HepG2 (cell line): ENCODE data around the gene BCAS3. TPM values are rescaled to one million over a fixed set of nuclear protein-coding genes. Genes with fewer than 3 reads are reported as not detected.
A peak's percentile ranks its signal among the peaks of the same experiment; 100 is the strongest.

Experiments used
- ARID2 ChIP-seq: sonication (generic); formaldehyde crosslinking; IDR thresholded peaks from 2 replicates; pipeline ENCODE4 v1.8.1; 2022; ENCODE audit warnings: mild to moderate bottlenecking, missing genetic modification reagents, borderline replicate concordance
- E2F1 ChIP-seq: sonication (generic); formaldehyde crosslinking; IDR thresholded peaks from 2 replicates; pipeline ENCODE4 v1.5.0; 2020; ENCODE audit warnings: missing genetic modification reagents
- EP300 ChIP-seq, 3 experiments: sonication (generic) in 1 of 3; formaldehyde crosslinking in 1 of 3; IDR thresholded peaks; 2 replicates each; pipeline versions ENCODE4 v1.5.1 to v1.6.1; 2011 to 2020; ENCODE audit warnings: low read depth in 2 of 3, low read length in 2 of 3, borderline replicate concordance in 1 of 3, improper control_type of control experiment in 1 of 3, mild to moderate bottlenecking in 1 of 3, missing genetic modification reagents in 1 of 3, moderate library complexity in 1 of 3
- ETV5 ChIP-seq: IDR thresholded peaks from 2 replicates; pipeline ENCODE4 v1.6.1; 2018; ENCODE audit warnings: missing biosample characterization, missing genetic modification reagents, inconsistent platforms, borderline replicate concordance
- GLMP ChIP-seq: sonication (generic); formaldehyde crosslinking; IDR thresholded peaks from 2 replicates; pipeline ENCODE4 v1.9.0; 2021; ENCODE audit warnings: missing genetic modification reagents, mild to moderate bottlenecking, borderline replicate concordance
- GMEB2 ChIP-seq: IDR thresholded peaks from 2 replicates; pipeline ENCODE4 v1.6.1; 2016; ENCODE audit warnings: missing biosample characterization, missing genetic modification reagents, low read depth
- MIER2 ChIP-seq: IDR thresholded peaks from 2 replicates; pipeline ENCODE4 v1.6.1; 2016; ENCODE audit warnings: missing biosample characterization, missing genetic modification reagents
- NR3C1 ChIP-seq: sonication (generic); formaldehyde crosslinking; IDR thresholded peaks from 2 replicates; pipeline ENCODE4 v1.4.0; 2020; ENCODE audit warnings: missing genetic modification reagents
- PPARG ChIP-seq: conservative IDR thresholded peaks from 2 replicates; pipeline ENCODE4 v1.6.1; 2016; ENCODE audit warnings: missing biosample characterization, missing genetic modification reagents
- SMC3 ChIP-seq: IDR thresholded peaks from 2 replicates; pipeline ENCODE4 v1.6.1; 2011; ENCODE audit warnings: low read length, improper control_type of control experiment
- SNAPC4 ChIP-seq: sonication (generic); formaldehyde crosslinking; IDR thresholded peaks from 2 replicates; pipeline ENCODE4 v1.4.0; 2020; ENCODE audit warnings: mild to moderate bottlenecking, missing genetic modification reagents
- TERF1 ChIP-seq: sonication (generic); formaldehyde crosslinking; IDR thresholded peaks from 2 replicates; pipeline ENCODE4 v1.8.0; 2022; ENCODE audit warnings: mild to moderate bottlenecking, missing genetic modification reagents, moderate library complexity
- ZFP36L1 ChIP-seq: sonication (generic); formaldehyde crosslinking; IDR thresholded peaks from 2 replicates; pipeline ENCODE4 v1.8.0; 2022; ENCODE audit warnings: mild to moderate bottlenecking, missing genetic modification reagents, moderate library complexity
- ZNF563 ChIP-seq: sonication (generic); formaldehyde crosslinking; IDR thresholded peaks from 2 replicates; pipeline ENCODE4 v1.8.0; 2022; ENCODE audit warnings: mild to moderate bottlenecking, moderate library complexity, missing genetic modification reagents
- ZNF703 ChIP-seq: sonication (generic); formaldehyde crosslinking; IDR thresholded peaks from 2 replicates; pipeline ENCODE4 v1.5.1; 2020; ENCODE audit warnings: missing genetic modification reagents, mild to moderate bottlenecking, moderate library complexity, borderline replicate concordance
- ZNF709 ChIP-seq: sonication (generic); formaldehyde crosslinking; IDR thresholded peaks from 2 replicates; pipeline ENCODE4 v1.5.0; 2020; ENCODE audit warnings: mild to moderate bottlenecking, missing genetic modification reagents
- ZNF740 ChIP-seq: sonication (generic); formaldehyde crosslinking; IDR thresholded peaks from 2 replicates; pipeline ENCODE4 v1.4.0; 2020; ENCODE audit warnings: missing genetic modification reagents
- polyA plus RNA-seq, 8 experiments: library from polyadenylated mRNA; depleted of rRNA in 3 of 8; stranded (reverse) in 7 of 8; unstranded in 1 of 8; fragments of >200 nt; fragmentation: Illumina TruSeq in 4 of 8; extraction: Trizol in 4 of 8; gene quantifications; 2 replicates each; pipeline versions ENCODE4 v1.2.1 to v1.2.3, GENCODE V29; 2011 to 2016; ENCODE audit warnings: low read depth in 4 of 8, missing spikeins in 1 of 8, mixed read lengths in 1 of 8; ENCODE audit not compliant: insufficient read depth in 1 of 8
- total RNA-seq, 5 experiments: library from RNA; depleted of rRNA; stranded (reverse); fragments of >200 nt; fragmentation: Illumina TruSeq; extraction: Trizol; gene quantifications; 2 replicates each; pipeline ENCODE4 v1.2.3, GENCODE V29; 2016; ENCODE audit warnings: low read depth in 1 of 5

The BCAS3 gene
- total and polyA plus RNA-seq, 2 of the 13 experiments (the other 11 are each of a cell fraction or from before 2014, with no cell fraction given) = 10.7 to 11.2 TPM

GRCh38 chr17:61412143-61412859, 734.6 kb downstream of the BCAS3 start (continued):
- TF ChIP-seq ZNF709 (CRISPR knock-in tag) (no peak; the same call in 1 of the 2 replicates), SMC3 (peak; percentile 80; the same call in 1 of the 2 replicates), ETV5 (peak; percentile 62; the same call in 1 of the 2 replicates), GMEB2 (CRISPR knock-in tag) (no peak), ZNF563 (CRISPR knock-in tag) (peak; percentile 70; the same call in 1 of the 2 replicates), ZNF703 (CRISPR knock-in tag) (peak; percentile 80), SNAPC4 (CRISPR knock-in tag) (no peak), PPARG (CRISPR knock-in tag) (peak; percentile 57), MIER2 (CRISPR knock-in tag) (peak; percentile 14; the same call in 1 of the 2 replicates), NR3C1 (CRISPR knock-in tag) (peak; percentile 47; the same call in 1 of the 2 replicates), ZNF740 (CRISPR knock-in tag) (0 out of 2 replicates have a peak, but pooled peaks have one; percentile 32), E2F1 (CRISPR knock-in tag) (peak; percentile 93), ZFP36L1 (CRISPR knock-in tag) (no peak), GLMP (CRISPR knock-in tag) (no peak), ARID2 (CRISPR knock-in tag) (0 out of 2 replicates have a peak, but pooled peaks have one; percentile 69), TERF1 (CRISPR knock-in tag) (no peak), EP300 (IDR thresholded peaks at IDR 0.05; ENCODE audit: low read depth in 2 of 2, low read length in 2 of 2) (peak in 1 of 2 experiments; percentile 40; a peak in 1 of 4 replicates), EP300 (CRISPR knock-in tag; IDR thresholded peaks at IDR 0.05; ENCODE audit: borderline replicate concordance) (no peak)
